Posterior vena cava (tissue), 2 donors: ENCODE results near the gene MEDAG. TPM values are rescaled to one million over a fixed set of nuclear protein-coding genes. Genes with fewer than 3 reads are reported as not detected.

Source experiments
- total RNA-seq, 2 donors: library from RNA; stranded (reverse); fragmentation: NEBNext Ultra II Directional; extraction: Animal tissue kit (Norgen Biotek cat#: 25700); gene quantifications; one replicate each; pipeline ENCODE4 v1.2.1, GENCODE V29; 2021
- donor health status: DM: yes; HTN: yes; CAD: no.
- donor health status: DM: yes; HTN: yes; CAD: no.

MEDAG gene
- total RNA-seq, 2 donors from 2014 or later: 151 to 172 TPM

Other genes starting within 250 kb of the MEDAG start
- gene ALOX5AP, start 170.7 kb upstream of the MEDAG start, total RNA-seq: 10 to 100 TPM; 26.8 to 49.6 TPM
- gene TEX26, start 26.4 kb downstream of the MEDAG start, total RNA-seq: under 1 TPM; 0.38 to 0.56 TPM